GM11168 (cell line): ENCODE results near the gene MOSPD3.

Source experiments
- in situ Hi-C: fragments of 300-500 bp; cut with MboI; formaldehyde crosslinking; loops from one replicate; pipeline ENCODE4 v1.12.0; 2022; ENCODE audit warnings: low sequenced_read_pairs; ENCODE audit not compliant: unreplicated experiment

Gene MOSPD3

GRCh38 chr7:100614308-100614861 lies 2.0 kb downstream of the MOSPD3 start:
- in situ Hi-C loops = no loop called here

- in situ Hi-C loops = no loop called here
Measured at GRCh38 chr7:100620239-100620638, 7.9 kb downstream of the MOSPD3 start.

DNA sequence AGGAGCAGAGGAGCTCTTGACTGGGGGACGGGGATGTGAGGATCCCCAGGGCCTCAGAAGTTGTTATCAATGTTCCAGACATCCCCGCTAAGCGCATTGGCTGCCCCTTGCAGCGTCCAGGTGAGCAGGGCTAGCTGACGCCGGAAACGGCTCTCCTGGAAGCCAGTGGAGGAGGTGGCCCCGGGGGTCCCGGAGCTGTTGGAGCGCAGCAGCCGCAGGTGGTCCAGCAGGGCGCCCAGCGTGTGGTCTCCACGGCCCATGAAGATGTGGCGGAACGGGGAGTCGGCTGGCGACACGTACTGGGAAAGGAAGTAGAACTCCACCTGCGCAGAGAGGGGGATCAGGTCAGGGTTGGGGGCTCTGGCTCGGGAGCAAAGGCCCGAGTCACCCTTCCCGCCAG lies 8.5 kb downstream of the MOSPD3 start:
- in situ Hi-C loops = no loop called here

GRCh38 chr7:100621554-100621953 lies 9.2 kb downstream of the MOSPD3 start:
- in situ Hi-C loops = no loop called here

- in situ Hi-C loops = no loop called here
Measured at GRCh38 chr7:100623951-100624824, 11.8 kb downstream of the MOSPD3 start.

GRCh38 chr7:100626055-100626454 lies 13.7 kb downstream of the MOSPD3 start:
- in situ Hi-C loops = no loop called here

GRCh38 chr7:100626530-100627237 lies 14.3 kb downstream of the MOSPD3 start:
- in situ Hi-C loops = no loop called here

GRCh38 chr7:100627238-100627549 lies 14.9 kb downstream of the MOSPD3 start:
- in situ Hi-C loops = no loop called here

DNA sequence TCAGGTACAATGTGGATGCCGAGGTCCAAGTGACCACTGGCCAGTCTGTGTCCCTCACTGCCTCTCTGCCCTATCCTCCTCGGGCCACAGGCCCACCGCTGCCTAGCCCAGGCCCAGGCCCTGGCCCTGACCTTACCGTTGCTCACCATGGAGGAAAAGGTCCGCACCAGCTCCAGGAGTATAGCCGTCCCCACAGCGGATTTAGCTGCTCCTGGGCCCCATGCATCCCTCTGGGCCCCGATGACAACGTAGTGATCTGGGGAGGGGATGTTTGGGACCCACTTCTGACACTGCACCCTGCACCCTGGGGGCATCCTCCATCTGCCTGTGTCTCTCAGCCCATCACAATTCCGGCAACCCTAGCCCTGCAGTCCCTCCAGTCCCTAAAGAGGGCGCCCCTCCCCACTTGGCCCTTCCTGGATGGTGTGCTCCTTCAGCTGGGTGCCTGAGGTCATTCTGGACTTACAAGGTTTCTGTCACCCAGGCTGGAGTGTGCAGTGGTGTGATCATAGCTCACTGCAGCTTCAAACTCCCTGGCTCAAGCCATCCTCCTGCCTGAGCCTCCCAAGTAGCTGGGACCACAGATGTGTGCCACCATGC lies 16.9 kb downstream of the MOSPD3 start:
- in situ Hi-C loops = no loop called here

DNA sequence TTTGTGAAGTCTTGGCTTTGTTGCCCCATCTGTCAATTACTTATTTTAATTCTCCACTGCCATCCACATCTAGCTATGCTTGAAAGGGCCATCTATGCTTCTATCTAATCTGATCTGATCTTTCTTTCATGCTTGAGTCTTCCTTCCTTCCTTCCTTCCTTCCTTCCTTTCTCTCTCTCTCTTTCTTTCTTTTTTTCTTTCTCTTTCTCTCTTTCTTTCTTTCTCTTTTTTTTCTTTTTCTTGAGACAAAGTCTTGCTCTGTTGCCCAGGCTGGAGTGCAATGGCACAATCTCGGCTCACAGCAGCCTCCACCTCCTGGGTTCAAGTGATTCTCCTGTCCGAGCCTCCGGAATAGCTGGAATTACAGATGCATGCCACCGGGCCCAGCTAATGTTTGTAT lies 17.7 kb downstream of the MOSPD3 start:
- in situ Hi-C loops = no loop called here

DNA sequence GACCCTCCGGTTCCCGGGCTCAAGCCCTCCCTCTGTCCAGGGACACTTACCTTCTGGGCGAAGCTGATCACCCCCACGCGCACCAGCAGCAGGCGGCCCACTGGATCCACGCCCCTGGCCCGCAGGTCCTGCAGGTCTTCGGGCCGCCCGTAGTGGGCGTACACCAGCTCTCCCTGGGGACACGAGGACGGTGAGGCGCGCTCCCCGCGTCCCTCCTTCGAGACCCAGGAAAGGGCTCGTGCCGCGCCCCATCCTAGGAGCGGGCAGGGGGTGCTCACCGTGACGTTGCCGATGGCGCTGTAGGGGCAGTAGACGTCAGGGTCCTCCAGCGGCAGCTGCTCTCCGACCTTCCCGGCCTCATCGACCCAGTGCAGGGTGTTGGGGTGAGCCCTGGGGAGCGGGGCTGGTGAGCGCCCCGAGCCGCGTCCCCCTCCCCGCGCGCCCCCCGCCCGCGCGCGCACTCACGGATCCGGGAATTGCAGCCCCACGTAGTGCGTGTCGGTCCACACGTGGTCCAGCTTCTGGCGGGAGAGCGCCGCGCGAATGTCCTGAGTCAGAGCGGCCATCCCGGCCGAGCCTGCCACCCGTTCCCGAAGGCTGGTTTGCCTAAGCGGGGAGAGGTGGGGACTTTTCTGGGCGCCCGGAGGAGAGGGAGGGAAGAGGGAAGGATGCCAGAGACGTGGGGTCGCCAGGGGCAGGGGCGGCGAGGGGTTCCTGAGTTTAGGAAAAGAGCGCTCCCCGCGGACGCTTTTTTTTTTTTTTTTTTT lies 20.8 kb downstream of the MOSPD3 start:
- in situ Hi-C loops = no loop called here

DNA sequence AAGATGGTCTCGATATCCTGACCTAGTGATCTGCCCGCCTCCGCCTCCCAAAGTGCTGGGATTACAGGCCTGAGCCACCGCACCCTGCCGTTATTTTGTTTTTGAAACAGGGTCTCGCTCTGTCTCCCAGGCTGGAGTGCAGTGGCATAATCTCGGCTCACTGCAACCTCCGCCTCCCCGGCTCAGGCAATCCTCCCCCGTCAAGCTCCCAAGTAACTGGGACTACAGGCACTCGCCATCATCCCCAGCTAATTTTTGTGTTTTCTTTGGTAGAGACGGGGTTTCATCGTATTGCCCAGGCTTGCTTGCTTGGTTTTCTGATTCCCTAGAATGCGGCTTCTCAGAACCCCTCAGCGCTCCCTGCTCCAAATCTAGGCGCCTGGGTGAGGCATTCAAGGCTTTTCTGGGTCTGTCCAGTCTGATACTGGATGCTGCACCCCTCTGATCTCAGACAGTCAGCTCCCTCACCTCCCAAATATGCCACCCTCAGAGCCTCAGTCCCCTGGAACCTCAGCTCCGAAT lies 27.7 kb downstream of the MOSPD3 start:
- in situ Hi-C loops = no loop called here

- in situ Hi-C loops = no loop called here
Measured at GRCh38 chr7:100640517-100641440, 28.4 kb downstream of the MOSPD3 start.

DNA sequence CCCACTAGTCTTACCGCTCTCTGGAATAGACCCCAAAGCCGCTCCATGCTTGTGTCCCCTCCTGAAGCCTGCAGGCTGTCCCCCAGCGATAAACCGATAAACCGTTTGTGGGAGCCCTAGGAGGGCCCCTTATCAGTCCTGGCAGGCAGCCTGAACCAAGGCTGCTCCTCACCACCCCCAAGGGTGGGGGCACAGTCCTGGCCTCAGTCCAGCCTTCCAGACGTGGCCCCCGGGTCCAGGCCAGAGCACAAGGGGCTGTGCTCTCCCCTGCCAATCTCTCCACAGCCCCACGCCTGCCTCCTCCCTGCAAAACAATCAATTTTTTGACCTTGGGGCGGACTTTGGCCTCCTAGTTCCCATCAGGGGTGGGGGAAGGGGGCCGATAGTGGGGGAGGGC lies 29.1 kb downstream of the MOSPD3 start, which contains the start of gene TFR2:
Gene TFR2 (minus strand): TSS at position 90 of the 397 bp plus-strand sequence. CDS start 43 bp downstream, at position 47.
- in situ Hi-C loops = no loop called here

- in situ Hi-C loops = no loop called here
Measured at GRCh38 chr7:100641860-100642533, 29.7 kb downstream of the MOSPD3 start.

DNA sequence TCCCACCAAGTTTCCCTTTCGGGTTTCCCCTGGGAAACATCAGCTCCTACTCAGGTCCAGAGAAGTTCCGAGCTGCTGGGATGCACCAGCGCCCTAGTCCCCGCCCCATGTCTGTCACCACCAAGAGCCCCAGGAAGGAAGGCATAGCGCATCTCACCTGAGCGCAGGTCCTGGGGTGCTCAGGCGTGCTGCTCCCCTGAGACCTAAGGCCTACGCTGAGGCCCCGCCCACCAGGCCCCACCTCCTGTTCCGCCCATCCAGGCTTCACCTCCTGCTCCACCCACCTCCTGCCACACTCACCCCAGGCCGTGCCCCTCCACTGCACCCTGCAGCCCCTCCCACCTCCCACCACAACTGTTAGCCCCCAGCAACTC lies 30.2 kb downstream of the MOSPD3 start:
- in situ Hi-C loops = no loop called here

GRCh38 chr7:100649826-100650565 lies 37.7 kb downstream of the MOSPD3 start:
- in situ Hi-C loops = no loop called here
